Stomach smooth muscle (tissue), 2 donors: ENCODE measurements around the gene DPM3.
"Not testable (repeated sequence)": the region's sequence is repeated elsewhere in the genome, so short reads cannot be mapped to it uniquely, and the experiment has no call there.

ENCODE experiments used
- H3K27ac ChIP-seq: one replicate; pipeline ENCODE4 v1.7.0; 2013; ENCODE audit warnings: mild to moderate bottlenecking, low read length, inconsistent platforms
- H3K27me3 ChIP-seq, 2 donors: one replicate each; pipeline ENCODE4 v1.7.0; 2013; ENCODE audit warnings: low read length in 2 of 2; ENCODE audit not compliant: insufficient read depth in 2 of 2, control insufficient read depth in 1 of 2
- H3K36me3 ChIP-seq, 2 donors: one replicate each; pipeline ENCODE4 v1.7.0; 2013; ENCODE audit warnings: low read length in 2 of 2; ENCODE audit not compliant: control insufficient read depth in 2 of 2, insufficient read depth in 2 of 2
- H3K4me1 ChIP-seq: one replicate; pipeline ENCODE4 v1.7.0; 2013; ENCODE audit warnings: low read length; ENCODE audit not compliant: control insufficient read depth, insufficient read depth
- H3K4me3 ChIP-seq, 2 donors: one replicate each; pipeline ENCODE4 v1.7.0; 2013; ENCODE audit warnings: low read length in 2 of 2
- H3K9ac ChIP-seq, 2 donors: one replicate each; pipeline ENCODE4 v1.7.0; 2013; ENCODE audit warnings: low read length in 2 of 2, mild to moderate bottlenecking in 1 of 2
- H3K9me3 ChIP-seq, 2 donors: one replicate each; pipeline ENCODE4 v1.7.0; 2013; ENCODE audit warnings: low read length in 2 of 2; ENCODE audit not compliant: control insufficient read depth in 2 of 2
- donor health status: healthy.
- donor health status: Pancreatic carcinoma.

Gene DPM3

DNA sequence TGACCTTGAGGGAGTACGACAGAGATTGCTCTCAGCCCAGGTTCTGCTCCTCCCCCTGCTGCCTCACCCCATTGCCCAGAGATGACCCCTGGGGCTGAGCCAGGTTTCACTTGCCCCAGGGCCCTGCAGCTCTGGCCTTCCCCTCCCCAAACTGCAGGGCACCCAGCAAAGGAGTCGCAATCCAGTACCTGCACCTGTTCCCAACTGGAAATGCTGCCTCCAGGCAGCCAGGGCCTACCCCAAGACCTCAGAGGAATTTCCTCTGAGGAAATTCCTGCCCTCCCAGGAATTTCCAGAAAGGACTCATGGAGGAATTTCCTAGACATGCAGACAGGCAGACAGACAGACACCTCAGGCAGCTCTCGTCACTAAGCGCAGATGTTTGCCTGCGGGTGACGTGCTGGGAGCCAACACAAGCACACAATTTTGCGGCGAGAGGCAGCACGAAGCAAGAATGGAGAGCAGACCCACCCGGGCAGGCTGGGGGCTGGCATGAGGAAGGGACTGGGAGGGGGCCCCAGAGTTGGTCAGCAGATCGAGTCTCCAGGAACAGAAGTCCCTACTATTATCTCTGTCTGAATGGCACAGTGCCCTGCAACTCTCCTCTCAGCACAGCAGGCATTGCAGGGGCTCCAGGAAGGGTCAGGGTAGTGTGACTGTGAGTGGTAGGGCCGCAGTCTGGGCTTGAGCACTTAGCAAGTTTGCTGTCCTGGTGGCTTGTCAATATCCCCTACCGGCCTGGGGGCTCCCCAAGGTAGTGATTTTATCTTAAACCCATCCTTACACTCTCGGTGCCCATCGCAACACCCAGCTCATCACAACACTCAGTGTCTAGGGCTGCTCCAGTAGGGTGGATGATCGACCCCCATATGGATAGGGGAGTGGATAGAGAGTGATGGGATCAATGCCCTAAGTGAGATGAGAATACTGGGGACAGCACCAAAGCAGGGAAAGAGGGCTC lies 15.5 kb downstream of the DPM3 start:
- H3K27ac ChIP-seq: no peak overlapping the region
- no peak overlapping the region for H3K9ac ChIP-seq
- peaks cover 0 to 2% of the 10 kb centered on the region in 2 donors for H3K27me3 ChIP-seq
- no peak overlapping the region for H3K4me3 ChIP-seq
- peaks cover 39% of the 10 kb centered on the region for H3K4me1 ChIP-seq
- H3K9me3 ChIP-seq: no peaks in the 10 kb centered on the region
- H3K36me3 ChIP-seq: no peaks in the 10 kb centered on the region

DNA sequence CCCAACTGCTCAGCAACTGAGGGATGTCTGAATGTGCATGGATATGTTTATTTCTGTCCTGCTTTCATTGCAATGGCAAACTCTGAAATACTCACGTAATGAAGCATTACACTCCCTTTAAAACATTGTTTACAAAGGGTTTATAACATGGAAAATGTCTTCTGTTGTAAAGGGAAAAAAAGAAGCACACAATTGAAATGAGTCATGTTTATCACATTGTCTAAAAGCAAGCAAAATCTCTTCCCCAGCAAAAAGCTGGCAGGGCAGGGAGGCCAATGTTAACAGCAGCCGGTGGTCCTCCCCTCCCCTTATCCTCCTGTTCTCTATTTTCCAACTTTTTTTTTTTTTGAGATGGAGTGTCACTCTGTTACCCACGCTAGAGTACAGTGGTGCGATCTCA lies 16.5 kb downstream of the DPM3 start:
- no peaks in the 10 kb centered on the region for H3K36me3 ChIP-seq
- no peak overlapping the region for H3K9ac ChIP-seq
- peaks cover 0 to 2% of the 10 kb centered on the region in 2 donors for H3K27me3 ChIP-seq
- H3K4me1 ChIP-seq: peaks cover 29% of the 10 kb centered on the region
- H3K4me3 ChIP-seq: no peak overlapping the region
- H3K9me3 ChIP-seq: no peaks in the 10 kb centered on the region
- H3K27ac ChIP-seq: no peak overlapping the region

DNA sequence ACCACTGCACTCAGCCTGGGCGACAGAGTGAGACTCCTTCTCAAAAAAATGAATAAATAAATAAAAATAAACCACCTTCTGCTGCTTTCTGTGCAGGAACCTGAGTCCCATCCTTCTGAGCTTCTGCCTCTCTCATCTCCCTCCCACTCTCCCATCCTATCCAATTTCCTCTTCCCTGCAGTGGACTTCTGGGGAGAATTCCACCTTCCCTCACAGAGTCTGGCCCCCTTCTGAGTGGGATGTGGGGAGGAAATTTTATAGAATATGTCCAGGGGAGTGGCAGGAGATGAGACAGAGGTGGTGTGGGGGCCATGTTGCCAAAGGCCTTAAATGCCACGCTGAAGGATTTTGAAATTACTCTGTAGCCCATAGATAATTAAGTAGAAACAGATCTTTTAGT lies 18.0 kb downstream of the DPM3 start:
- Histone ChIP-seq H3K27ac (no peak overlapping the region), H3K36me3 (no peaks in the 10 kb centered on the region), H3K9me3 (no peaks in the 10 kb centered on the region), H3K9ac (no peak overlapping the region), H3K27me3 (peaks cover 3 to 4% of the 10 kb centered on the region in 2 donors), H3K4me3 (no peak overlapping the region), H3K4me1 (peaks cover 19% of the 10 kb centered on the region)

GRCh38 chr1:155121249-155121648 lies 19.1 kb downstream of the DPM3 start:
- Histone ChIP-seq H3K9ac (no peak overlapping the region), H3K9me3 (no peaks in the 10 kb centered on the region), H3K27ac (no peak overlapping the region), H3K27me3 (peaks cover 4 to 6% of the 10 kb centered on the region in 2 donors), H3K4me1 (peaks cover 9% of the 10 kb centered on the region), H3K36me3 (no peaks in the 10 kb centered on the region), H3K4me3 (no peak overlapping the region)

GRCh38 chr1:155120253-155120652 lies 20.1 kb downstream of the DPM3 start:
- H3K27ac ChIP-seq: no peak overlapping the region

GRCh38 chr1:155118090-155118489 lies 22.2 kb downstream of the DPM3 start:
- not testable (repeated sequence) for H3K27me3 ChIP-seq, H3K4me1 ChIP-seq, H3K27ac ChIP-seq, H3K4me3 ChIP-seq, H3K9me3 ChIP-seq, H3K36me3 ChIP-seq, H3K9ac ChIP-seq

More at GRCh38 chr1:155120253-155120652, 20.1 kb downstream of the DPM3 start:
- H3K27me3 ChIP-seq: peaks cover 4 to 6% of the 10 kb centered on the region in 2 donors
- no peak overlapping the region for H3K4me3 ChIP-seq
- H3K9ac ChIP-seq: no peak overlapping the region
- H3K4me1 ChIP-seq: peaks cover 5% of the 10 kb centered on the region
- no peaks in the 10 kb centered on the region for H3K9me3 ChIP-seq
- H3K36me3 ChIP-seq: no peaks in the 10 kb centered on the region

DNA sequence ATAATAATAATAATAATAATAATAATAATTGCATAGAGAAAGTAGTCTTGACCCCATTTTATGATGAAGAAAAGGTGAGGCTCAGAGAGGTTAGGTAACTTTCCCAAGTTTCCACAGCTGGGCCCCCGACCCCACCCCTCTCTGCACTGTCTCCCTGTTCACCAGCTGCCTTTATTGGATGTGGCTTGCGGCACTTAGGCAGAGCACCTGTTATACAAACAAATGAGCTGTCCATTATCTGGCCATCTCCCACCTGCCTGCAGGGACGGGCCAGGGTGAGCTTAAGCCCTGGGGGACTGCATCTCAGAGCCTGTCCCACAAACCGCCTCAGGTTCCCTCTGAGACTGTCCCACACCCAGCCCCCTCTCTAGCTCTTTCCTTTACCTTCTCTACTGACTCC lies 22.7 kb downstream of the DPM3 start:
- Histone ChIP-seq H3K36me3 (no peaks in the 10 kb centered on the region), H3K9ac (no peak overlapping the region), H3K4me1 (no peaks in the 10 kb centered on the region), H3K27ac (no peak overlapping the region), H3K27me3 (peaks cover 4 to 6% of the 10 kb centered on the region in 2 donors), H3K9me3 (no peaks in the 10 kb centered on the region), H3K4me3 (no peak overlapping the region)

DNA sequence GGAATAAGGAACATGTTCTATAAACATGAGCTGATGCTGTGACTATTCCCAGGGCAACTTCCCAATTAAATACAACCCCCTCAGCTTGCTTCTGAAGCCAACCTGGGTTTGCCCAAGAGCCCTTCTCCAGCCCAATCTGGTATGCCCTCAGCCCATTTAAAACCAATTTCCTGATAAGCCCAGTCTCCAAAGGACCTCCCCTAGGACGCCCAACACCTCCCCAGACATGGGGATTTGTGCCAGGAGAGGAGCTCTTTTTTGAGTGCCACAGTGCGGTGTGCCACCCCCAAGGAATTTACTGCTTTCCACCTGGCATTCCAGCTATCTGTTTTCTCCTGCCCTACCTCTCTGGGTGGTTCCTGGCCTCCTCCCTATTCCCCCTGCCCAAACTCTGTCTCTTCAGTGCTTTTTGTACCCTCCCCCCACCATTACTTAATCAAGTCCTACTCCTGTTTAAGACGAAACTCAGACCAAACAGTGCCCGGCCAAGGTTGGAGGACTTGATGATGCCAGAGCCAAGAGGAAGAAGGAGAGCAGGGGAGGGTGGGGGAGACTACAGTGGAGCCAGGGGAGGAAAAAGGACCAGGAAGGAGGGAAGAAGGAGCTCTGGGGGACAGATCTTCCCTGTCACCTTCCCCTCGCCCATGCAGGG lies 24.1 kb downstream of the DPM3 start:
- H3K36me3 ChIP-seq: no peaks in the 10 kb centered on the region
- peaks cover 4 to 6% of the 10 kb centered on the region in 2 donors for H3K27me3 ChIP-seq
- no peak overlapping the region for H3K9ac ChIP-seq
- H3K9me3 ChIP-seq: no peaks in the 10 kb centered on the region
- no peaks in the 10 kb centered on the region for H3K4me1 ChIP-seq
- no peak overlapping the region for H3K27ac ChIP-seq
- H3K4me3 ChIP-seq: no peak overlapping the region

DNA sequence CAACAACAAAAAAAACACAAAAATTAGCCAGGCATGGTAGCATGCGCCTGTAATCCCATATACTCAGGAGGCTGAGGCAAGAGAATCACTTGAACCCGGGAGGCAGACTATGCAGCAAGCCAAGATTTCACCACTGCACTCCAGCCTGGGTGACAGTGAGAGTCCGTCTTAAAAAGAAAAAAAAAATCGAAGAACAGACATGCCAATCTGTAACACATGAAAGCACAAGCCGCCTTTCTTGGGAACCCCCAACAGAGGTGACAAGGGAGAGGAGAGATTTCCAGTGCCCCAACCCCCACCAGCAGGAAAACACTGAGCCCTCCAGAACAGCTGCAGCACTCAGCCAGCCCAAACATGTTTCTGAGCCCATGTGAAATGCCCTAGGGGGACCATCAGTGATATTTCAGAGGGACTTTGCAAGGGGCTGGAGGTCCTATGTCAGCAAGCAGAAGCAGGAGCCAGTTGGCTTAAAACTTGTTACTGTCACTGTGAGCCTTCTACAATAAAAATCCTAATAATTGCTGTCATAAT lies 26.8 kb downstream of the DPM3 start:
- Histone ChIP-seq H3K9me3 (no peaks in the 10 kb centered on the region), H3K36me3 (no peaks in the 10 kb centered on the region), H3K4me1 (no peaks in the 10 kb centered on the region), H3K27ac (no peak overlapping the region), H3K27me3 (peaks cover 4 to 5% of the 10 kb centered on the region in 2 donors), H3K4me3 (no peak overlapping the region), H3K9ac (no peak overlapping the region)

DNA sequence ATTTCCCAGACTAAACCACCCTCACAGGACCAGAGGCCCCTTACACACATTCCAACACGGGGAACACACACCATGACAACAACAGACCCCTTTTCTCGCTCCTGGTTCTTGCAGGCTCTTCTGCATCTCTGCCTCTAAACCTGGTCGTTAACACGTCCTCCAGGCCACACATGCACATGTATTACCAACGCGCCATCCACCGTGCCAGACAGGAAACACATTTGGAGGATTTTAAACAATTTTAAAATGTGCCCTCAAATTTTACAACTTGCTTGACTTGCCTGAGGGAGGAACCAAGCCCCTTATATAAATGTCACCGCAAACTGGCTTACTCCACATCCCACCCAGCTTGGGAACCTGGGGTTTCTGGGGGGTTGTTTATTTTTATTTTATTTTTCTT lies 29.5 kb downstream of the DPM3 start:
- H3K4me3 ChIP-seq: no peak overlapping the region
- no peaks in the 10 kb centered on the region for H3K36me3 ChIP-seq
- H3K27me3 ChIP-seq: no peaks in the 10 kb centered on the region
- H3K4me1 ChIP-seq: no peaks in the 10 kb centered on the region
- no peak overlapping the region for H3K9ac ChIP-seq
- no peaks in the 10 kb centered on the region for H3K9me3 ChIP-seq
- no peak overlapping the region for H3K27ac ChIP-seq
